Mesendoderm (in vitro differentiated cells): Measurements from ENCODE around the gene CDCA3.

Source experiments
- DNase-seq: peaks from one replicate; pipeline ENCODE4 v3.0.0; 2013
- H2AK5ac ChIP-seq: 2 replicates; pipeline ENCODE4 v1.6.1; 2013; ENCODE audit warnings: low read length, inconsistent platforms
- H2BK120ac ChIP-seq: 2 replicates; pipeline ENCODE4 v1.6.1; 2013; ENCODE audit warnings: low read depth, mild to moderate bottlenecking, low read length, moderate library complexity, mixed read lengths
- H2BK15ac ChIP-seq: replicated peaks from 2 replicates; pipeline ENCODE4 v1.6.1; 2013; ENCODE audit warnings: low read depth, mild to moderate bottlenecking, moderate library complexity
- H2BK5ac ChIP-seq: 2 replicates; pipeline ENCODE4 v1.6.1; 2013; ENCODE audit warnings: low read length, inconsistent platforms
- H3K18ac ChIP-seq: 2 replicates; pipeline ENCODE4 v1.6.1; 2013; ENCODE audit warnings: mild to moderate bottlenecking, low read length, mixed read lengths
- H3K23ac ChIP-seq: one replicate; pipeline ENCODE4 v1.6.1; 2013; ENCODE audit warnings: low read length
- H3K27ac ChIP-seq: 2 replicates; pipeline ENCODE4 v1.5.1; 2013; ENCODE audit warnings: low read depth, mild to moderate bottlenecking, inconsistent platforms, low read length, moderate library complexity
- H3K27me3 ChIP-seq: 2 replicates; pipeline ENCODE4 v1.6.1; 2013; ENCODE audit warnings: low read length, control low read depth, mild to moderate bottlenecking, inconsistent platforms; ENCODE audit not compliant: insufficient read depth, poor library complexity
- H3K36me3 ChIP-seq: 2 replicates; pipeline ENCODE4 v1.6.1; 2013; ENCODE audit warnings: low read length, inconsistent platforms; ENCODE audit not compliant: control insufficient read depth, insufficient read depth
- H3K4ac ChIP-seq: one replicate; pipeline ENCODE4 v1.6.1; 2013; ENCODE audit warnings: low read depth, mild to moderate bottlenecking, low read length, moderate library complexity
- H3K4me1 ChIP-seq: 2 replicates; pipeline ENCODE4 v1.6.1; 2013; ENCODE audit warnings: low read depth, low read length, inconsistent platforms; ENCODE audit not compliant: control insufficient read depth
- H3K4me2 ChIP-seq: 2 replicates; pipeline ENCODE4 v1.6.1; 2013; ENCODE audit warnings: low read length
- H3K4me3 ChIP-seq: 2 replicates; pipeline ENCODE4 v1.5.1; 2013; ENCODE audit warnings: mild to moderate bottlenecking, low read length
- H3K56ac ChIP-seq: one replicate; pipeline ENCODE4 v1.6.1; 2013; ENCODE audit warnings: low read length
- H3K79me1 ChIP-seq: 2 replicates; pipeline ENCODE4 v1.6.1; 2013; ENCODE audit warnings: low read length, inconsistent platforms
- H3K79me2 ChIP-seq: 2 replicates; pipeline ENCODE4 v1.6.1; 2013; ENCODE audit warnings: mild to moderate bottlenecking, low read length; ENCODE audit not compliant: control insufficient read depth, insufficient read depth
- H3K9ac ChIP-seq: 2 replicates; pipeline ENCODE4 v1.6.1; 2013; ENCODE audit warnings: low read length, inconsistent platforms
- H4K5ac ChIP-seq: one replicate; pipeline ENCODE4 v1.6.1; 2013; ENCODE audit warnings: low read length
- H4K8ac ChIP-seq: one replicate; pipeline ENCODE4 v1.6.1; 2013; ENCODE audit warnings: low read depth, mild to moderate bottlenecking, control low read depth, low read length, moderate library complexity
- WGBS: extraction: QIAGEN DNeasy Blood & Tissue Kit; methylation state at CpG from one replicate; pipeline ENCODE4 v1.1.7; 2013; ENCODE audit warnings: low lambda C conversion rate, missing lambda C conversion rate; ENCODE audit not compliant: insufficient coverage; ENCODE audit errors: extremely low coverage; 5-methylcytosine and 5-hydroxymethylcytosine counted together

The CDCA3 gene

DNA sequence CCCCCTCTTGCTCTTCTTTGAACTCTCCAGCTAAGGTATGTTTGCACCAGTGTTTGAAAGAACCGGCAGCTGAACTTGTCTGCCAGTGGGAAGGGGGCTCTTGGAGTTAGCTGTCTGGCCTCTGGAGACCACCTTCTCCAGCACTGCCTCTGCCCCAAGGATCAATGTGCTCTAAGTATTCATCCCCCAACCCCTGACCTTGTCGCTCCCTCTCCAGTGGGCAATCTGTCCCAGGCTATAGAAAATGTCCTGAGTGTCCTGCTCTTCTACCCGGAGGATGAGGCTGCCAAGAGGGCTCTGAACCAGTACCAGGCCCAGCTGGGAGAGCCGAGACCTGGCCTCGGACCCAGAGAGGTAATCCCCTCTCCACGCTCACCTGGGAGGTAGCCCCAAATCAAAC lies 20.1 kb downstream of the CDCA3 start:
- no peak overlapping the region for H3K23ac ChIP-seq
- no peak overlapping the region for H3K18ac ChIP-seq
- peaks cover 7% of the 10 kb centered on the region for H3K36me3 ChIP-seq
- no peak overlapping the region for H2AK5ac ChIP-seq
- no peak overlapping the region for H2BK15ac ChIP-seq
- no peak overlapping the region for H4K5ac ChIP-seq
- no peaks in the 10 kb centered on the region for H3K4me1 ChIP-seq
- peaks cover 4% of the 10 kb centered on the region for H3K79me2 ChIP-seq
- no peak overlapping the region for H3K56ac ChIP-seq
- no peak overlapping the region for H3K4ac ChIP-seq
- H3K4me3 ChIP-seq = no peak overlapping the region
- no peak overlapping the region for H3K9ac ChIP-seq
- no peak overlapping the region for H3K27ac ChIP-seq
- WGBS = no CpG with 5 or more reads among the region's 6 CpGs
- no peak for DNase-seq
- H2BK120ac ChIP-seq = no peak overlapping the region
- no peak overlapping the region for H3K4me2 ChIP-seq
- H3K27me3 ChIP-seq = no peaks in the 10 kb centered on the region
- no peak overlapping the region for H2BK5ac ChIP-seq
- H3K79me1 ChIP-seq = peaks cover 12% of the 10 kb centered on the region
- no peak overlapping the region for H4K8ac ChIP-seq

DNA sequence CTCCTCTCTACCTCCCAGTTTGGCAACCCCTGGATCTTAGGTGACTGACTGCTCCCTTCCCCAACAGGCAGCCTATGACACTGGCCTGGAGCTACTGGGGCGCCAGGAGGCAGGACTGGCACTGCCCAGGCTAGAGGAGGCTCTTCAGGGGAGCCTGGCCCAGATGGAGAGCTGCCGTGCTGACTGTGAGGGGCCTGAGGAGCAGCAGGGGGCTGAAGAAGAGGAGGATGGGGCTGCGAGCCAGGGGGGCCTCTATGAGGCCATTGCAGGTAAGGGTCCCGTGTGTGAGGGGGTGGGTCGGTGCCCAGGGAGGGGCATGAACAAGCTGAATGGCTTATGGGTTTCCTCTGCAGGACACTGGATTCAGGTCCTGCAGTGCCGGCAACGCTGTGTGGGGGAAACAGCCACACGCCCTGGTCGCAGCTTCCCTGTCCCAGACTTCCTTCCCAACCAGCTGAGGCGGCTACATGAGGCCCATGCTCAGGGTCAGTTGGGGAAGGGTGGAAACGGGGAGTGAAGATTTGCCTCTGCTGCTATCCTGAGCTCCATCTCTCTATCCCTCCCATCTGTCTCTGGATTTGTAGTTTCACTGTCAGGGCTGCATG lies 20.7 kb downstream of the CDCA3 start:
- WGBS = no CpG with 5 or more reads among the region's 11 CpGs
- peak overlapping the region; percentile 1 for H3K9ac ChIP-seq
- H2BK15ac ChIP-seq = no peak overlapping the region
- H4K8ac ChIP-seq = no peak overlapping the region
- no peak overlapping the region for H2BK5ac ChIP-seq
- peaks cover 4% of the 10 kb centered on the region for H3K79me2 ChIP-seq
- no peak overlapping the region for H4K5ac ChIP-seq
- H3K23ac ChIP-seq = no peak overlapping the region
- H2BK120ac ChIP-seq = no peak overlapping the region
- H3K4me1 ChIP-seq = no peaks in the 10 kb centered on the region
- H2AK5ac ChIP-seq = no peak overlapping the region
- H3K36me3 ChIP-seq = peaks cover 7% of the 10 kb centered on the region
- peaks cover 12% of the 10 kb centered on the region for H3K79me1 ChIP-seq
- H3K27me3 ChIP-seq = no peaks in the 10 kb centered on the region
- H3K4me2 ChIP-seq = no peak overlapping the region
- H3K4me3 ChIP-seq = no peak overlapping the region
- H3K18ac ChIP-seq = no peak overlapping the region
- no peak overlapping the region for H3K4ac ChIP-seq
- H3K27ac ChIP-seq = no peak overlapping the region
- no peak overlapping the region for H3K56ac ChIP-seq
- no peak for DNase-seq

DNA sequence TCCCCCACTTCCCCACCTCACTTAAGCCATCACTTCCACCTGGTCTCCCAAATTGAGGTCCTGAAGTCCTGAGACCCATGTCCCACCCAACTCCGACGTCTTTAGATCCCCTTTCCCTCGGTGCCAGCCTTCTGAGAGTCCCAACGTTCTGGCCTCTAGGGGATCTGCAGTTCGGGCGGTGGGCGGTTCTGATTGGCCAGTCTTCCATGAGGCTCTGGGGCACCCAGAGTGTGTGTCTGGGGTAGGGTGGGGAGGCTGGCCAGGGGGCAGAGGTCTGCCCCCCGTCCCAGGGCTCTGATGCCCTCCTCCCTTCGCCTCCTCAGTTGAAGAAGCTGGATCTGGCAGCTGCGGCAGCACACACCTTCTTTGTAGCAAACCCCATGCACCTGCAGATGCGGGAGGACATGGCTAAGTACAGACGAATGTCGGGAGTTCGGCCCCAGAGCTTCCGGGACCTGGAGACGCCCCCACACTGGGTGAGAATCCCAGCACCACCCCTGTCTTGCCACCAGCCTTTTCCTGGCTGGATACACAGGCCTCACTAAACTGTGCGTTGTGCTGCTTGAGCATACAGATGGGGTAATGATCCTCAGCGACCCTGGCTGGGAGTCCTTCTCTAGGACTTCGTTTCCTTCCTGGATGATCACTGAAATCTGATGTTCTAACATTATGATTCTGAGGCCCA lies 21.4 kb downstream of the CDCA3 start:
- Histone ChIP-seq H2BK120ac (no peak overlapping the region), H3K79me1 (peaks cover 12% of the 10 kb centered on the region), H3K4me1 (peaks cover 2% of the 10 kb centered on the region), H3K27me3 (peaks cover under 1% of the 10 kb centered on the region), H3K4me3 (peak overlapping the region; percentile 95), H2BK15ac (no peak overlapping the region), H3K27ac (no peak overlapping the region), H3K36me3 (peaks cover 7% of the 10 kb centered on the region), H3K4me2 (peak overlapping the region; percentile 47), H3K23ac (no peak overlapping the region), H4K8ac (no peak overlapping the region), H3K79me2 (peaks cover 4% of the 10 kb centered on the region), H2AK5ac (no peak overlapping the region), H4K5ac (no peak overlapping the region), H3K18ac (no peak overlapping the region), H3K56ac (peak overlapping the region; percentile 99), H2BK5ac (no peak overlapping the region), H3K4ac (no peak overlapping the region), H3K9ac (peak overlapping the region; percentile 97)
- no peak for DNase-seq
- no CpG with 5 or more reads among the region's 19 CpGs for WGBS

DNA sequence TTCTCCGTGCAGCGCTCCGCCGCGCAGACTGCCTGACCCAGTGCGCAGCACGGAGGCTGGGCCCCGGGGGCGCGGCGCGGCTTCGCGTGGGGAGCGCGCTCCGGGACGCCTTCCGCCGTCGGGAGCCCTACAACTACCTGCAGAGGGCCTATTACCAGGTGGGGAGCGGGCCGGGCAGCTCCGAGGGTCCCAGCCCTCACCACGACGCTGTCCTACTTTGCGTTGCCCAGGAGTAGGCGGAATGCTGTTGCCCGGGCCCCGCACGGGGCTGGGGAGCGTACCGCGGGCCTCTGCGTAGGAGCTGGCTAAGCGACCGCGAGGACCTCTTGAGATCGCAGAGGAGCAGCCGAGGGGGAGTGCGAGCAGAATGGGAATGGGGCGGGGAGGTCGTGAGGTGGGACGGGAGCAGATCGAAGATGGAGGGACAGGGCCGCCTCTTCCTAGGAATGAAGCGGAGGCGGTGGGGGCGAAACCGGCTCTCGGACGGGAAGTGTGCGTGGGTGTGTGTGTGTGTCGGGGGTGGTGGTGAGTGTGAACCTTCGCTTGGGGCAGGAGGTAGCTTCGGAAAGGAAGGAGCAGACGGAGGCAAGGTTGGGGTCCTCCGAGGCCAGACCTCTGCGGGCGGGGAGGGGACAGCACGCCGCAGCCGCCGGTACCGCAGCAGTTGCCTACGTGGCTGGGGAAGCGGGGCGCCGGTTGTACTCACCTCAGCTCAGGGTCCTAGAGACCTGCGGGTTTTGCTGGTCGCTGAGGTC lies 22.1 kb downstream of the CDCA3 start:
- DNase-seq = peak; percentile 82
- WGBS = no CpG with 5 or more reads among the region's 71 CpGs
- H3K36me3 ChIP-seq = peaks cover 7% of the 10 kb centered on the region
- peak overlapping the region; percentile 48 for H3K23ac ChIP-seq
- H2BK15ac ChIP-seq = no peak overlapping the region
- peaks cover 12% of the 10 kb centered on the region for H3K79me1 ChIP-seq
- peak overlapping the region; percentile 97 for H3K9ac ChIP-seq
- H3K27ac ChIP-seq = peak overlapping the region; percentile 41
- H3K4me1 ChIP-seq = peaks cover 2% of the 10 kb centered on the region
- H2AK5ac ChIP-seq = no peak overlapping the region
- H3K4me2 ChIP-seq = peak overlapping the region; percentile 47
- peak overlapping the region; percentile 95 for H3K4me3 ChIP-seq
- peak overlapping the region; percentile 99 for H3K56ac ChIP-seq
- peak overlapping the region; percentile 29 for H2BK120ac ChIP-seq
- H3K79me2 ChIP-seq = peaks cover 4% of the 10 kb centered on the region
- no peak overlapping the region for H4K8ac ChIP-seq
- H2BK5ac ChIP-seq = peak overlapping the region; percentile 87
- H3K4ac ChIP-seq = peak overlapping the region; percentile 19
- no peak overlapping the region for H4K5ac ChIP-seq
- H3K18ac ChIP-seq = peak overlapping the region; percentile 78
- H3K27me3 ChIP-seq = peaks cover 2% of the 10 kb centered on the region

DNA sequence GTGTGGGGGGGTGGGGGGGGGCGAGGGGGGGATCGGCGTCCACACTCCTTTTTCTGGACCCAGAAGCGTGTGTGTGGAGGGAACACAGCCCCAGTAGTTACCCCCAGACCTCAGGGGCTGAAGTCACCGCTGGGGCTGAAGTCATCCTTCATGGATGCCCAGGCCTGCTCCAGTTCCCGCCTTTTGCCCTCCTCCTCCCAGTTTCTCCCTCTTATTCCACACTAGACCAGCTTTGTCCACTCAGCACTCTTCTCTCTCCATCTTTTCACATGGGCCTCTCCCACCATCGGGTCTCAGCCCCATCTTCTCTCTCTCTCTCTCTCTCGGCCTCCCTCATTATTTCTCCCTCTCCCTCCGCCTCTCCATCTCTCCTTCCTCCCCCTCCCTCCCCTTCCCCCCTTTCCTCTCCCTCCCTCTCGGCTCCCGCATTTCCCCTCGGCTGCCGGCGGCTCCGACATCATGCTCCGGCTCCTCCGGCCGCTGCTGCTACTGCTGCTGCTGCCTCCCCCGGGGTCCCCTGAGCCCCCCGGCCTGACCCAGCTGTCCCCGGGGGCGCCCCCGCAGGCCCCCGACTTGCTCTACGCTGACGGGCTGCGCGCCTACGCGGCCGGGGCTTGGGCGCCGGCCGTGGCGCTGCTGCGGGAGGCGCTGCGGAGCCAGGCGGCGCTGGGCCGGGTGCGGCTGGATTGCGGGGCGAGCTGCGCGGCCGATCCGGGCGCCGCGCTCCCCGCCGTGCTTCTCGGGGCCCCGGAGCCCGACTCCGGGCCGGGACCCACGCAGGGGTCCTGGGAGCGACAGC lies 22.9 kb downstream of the CDCA3 start, which contains the start of gene P3H3:
Gene P3H3, plus strand, starts transcription at position 426 of the 799 bp plus-strand sequence. Its CDS starts 34 bp downstream, at position 460.
- Histone ChIP-seq H4K5ac (no peak within 1 kb of the TSS), H2BK5ac (peak within 1 kb of the TSS; percentile 87), H2BK120ac (peak within 1 kb of the TSS; percentile 29), H3K4ac (peak within 1 kb of the TSS; percentile 19), H2AK5ac (no peak within 1 kb of the TSS), H3K4me3 (peak within 1 kb of the TSS; percentile 95), H3K23ac (peak within 1 kb of the TSS; percentile 48), H3K9ac (peak within 1 kb of the TSS; percentile 97), H3K79me2 (peaks cover 4% of the 10 kb centered on the region), H4K8ac (no peak within 1 kb of the TSS), H3K27ac (peak within 1 kb of the TSS; percentile 41), H2BK15ac (no peak within 1 kb of the TSS), H3K36me3 (peaks cover 4% of the 10 kb centered on the region), H3K56ac (peak within 1 kb of the TSS; percentile 99), H3K18ac (peak within 1 kb of the TSS; percentile 78), H3K79me1 (peaks cover 12% of the 10 kb centered on the region), H3K27me3 (peaks cover 2% of the 10 kb centered on the region), H3K4me2 (peak within 1 kb of the TSS; percentile 57), H3K4me1 (peaks cover 2% of the 10 kb centered on the region)
- no CpG with 5 or more reads among the region's 60 CpGs for WGBS
- DNase-seq = peak; percentile 86
